GM15510 (cell line): ENCODE measurements around the gene TRAF5.

Source experiments
- POLR2A ChIP-seq: IDR thresholded peaks from 3 replicates; pipeline ENCODE4 v1.6.1; 2011; ENCODE audit warnings: borderline replicate concordance; ENCODE audit not compliant: insufficient read length; ENCODE audit errors: extremely low read depth

TRAF5 gene

GRCh38 chr1:211320980-211321379 lies 5.7 kb upstream of the TRAF5 start:
- no peak for TF ChIP-seq POLR2A

- TF ChIP-seq POLR2A: no peak
These were observed 3.2 kb upstream of the TRAF5 start for GRCh38 chr1:211323156-211324063.

- TF ChIP-seq POLR2A: no peak
These were observed 1.4 kb upstream of the TRAF5 start for GRCh38 chr1:211324992-211325775.

- TF ChIP-seq POLR2A: no peak
These were observed 499 bp upstream of the TRAF5 start for GRCh38 chr1:211326140-211326527.

- peak; percentile 44 for TF ChIP-seq POLR2A
These were observed 801 bp downstream of the TRAF5 start for GRCh38 chr1:211327346-211327921.

- no peak for TF ChIP-seq POLR2A
These were observed 1.6 kb downstream of the TRAF5 start for GRCh38 chr1:211328084-211328694.

GRCh38 chr1:211328866-211329475 lies 2.3 kb downstream of the TRAF5 start:
- no peak for TF ChIP-seq POLR2A

- no peak for TF ChIP-seq POLR2A
These were observed 3.1 kb downstream of the TRAF5 start for GRCh38 chr1:211329764-211330201.

- TF ChIP-seq POLR2A: no peak
These were observed 3.8 kb downstream of the TRAF5 start for GRCh38 chr1:211330282-211330936.

- no peak for TF ChIP-seq POLR2A
These were observed 4.5 kb downstream of the TRAF5 start for GRCh38 chr1:211331011-211331709.

- no peak for TF ChIP-seq POLR2A
These were observed 5.5 kb downstream of the TRAF5 start for GRCh38 chr1:211332036-211332616.

- no peak for TF ChIP-seq POLR2A
These were observed 6.2 kb downstream of the TRAF5 start for GRCh38 chr1:211332830-211333229.

- TF ChIP-seq POLR2A: no peak
These were observed 7.3 kb downstream of the TRAF5 start for GRCh38 chr1:211333906-211334305.

GRCh38 chr1:211334986-211335385 lies 8.4 kb downstream of the TRAF5 start:
- TF ChIP-seq POLR2A: no peak
